Astrocyte of the cerebellum (primary cell): Measurements from ENCODE around the gene THADA.

Experiments used
- DNase-seq: peaks from one replicate; pipeline ENCODE4 v3.0.0-alpha.2; 2011; ENCODE audit warnings: low read depth
- H3K4me3 ChIP-seq: 2 replicates; pipeline ENCODE4 v1.5.1; 2011; ENCODE audit warnings: mild to moderate bottlenecking, low read depth, low read length, moderate library complexity
- in situ Hi-C: cut with HindIII; loops from 2 replicates; pipeline ENCODE4 v1.10.0; 2017; ENCODE audit warnings: low sequenced_read_pairs
- TF ChIP-seq, protein P1 (sequence below): IDR thresholded peaks from 2 replicates; pipeline ENCODE4 v1.5.1; 2012; ENCODE audit warnings: low read length, low read depth, moderate library complexity, mild to moderate bottlenecking; ENCODE audit errors: missing control alignments

THADA gene

DNA sequence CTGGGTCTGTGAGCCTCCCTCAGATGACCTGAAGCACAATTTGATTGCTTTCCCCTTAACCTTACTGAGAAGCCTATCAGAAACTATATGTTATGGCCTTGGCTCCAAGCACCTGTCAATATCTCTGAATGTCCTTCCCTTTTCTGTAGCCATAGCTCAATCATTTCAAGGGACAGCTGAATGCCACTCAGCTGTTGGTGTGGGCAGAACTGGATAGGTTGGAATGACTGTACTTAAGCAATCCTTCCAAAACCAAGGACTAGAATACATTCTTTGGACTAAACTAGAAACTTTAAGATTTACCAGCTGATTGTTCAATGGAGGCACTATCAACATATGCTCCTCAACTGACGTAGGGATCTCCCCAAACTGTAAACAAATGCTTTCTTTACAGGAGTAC, 159.4 kb downstream of the THADA start:
- in situ Hi-C loops, result no loop called here
- TF ChIP-seq, protein P1, sequence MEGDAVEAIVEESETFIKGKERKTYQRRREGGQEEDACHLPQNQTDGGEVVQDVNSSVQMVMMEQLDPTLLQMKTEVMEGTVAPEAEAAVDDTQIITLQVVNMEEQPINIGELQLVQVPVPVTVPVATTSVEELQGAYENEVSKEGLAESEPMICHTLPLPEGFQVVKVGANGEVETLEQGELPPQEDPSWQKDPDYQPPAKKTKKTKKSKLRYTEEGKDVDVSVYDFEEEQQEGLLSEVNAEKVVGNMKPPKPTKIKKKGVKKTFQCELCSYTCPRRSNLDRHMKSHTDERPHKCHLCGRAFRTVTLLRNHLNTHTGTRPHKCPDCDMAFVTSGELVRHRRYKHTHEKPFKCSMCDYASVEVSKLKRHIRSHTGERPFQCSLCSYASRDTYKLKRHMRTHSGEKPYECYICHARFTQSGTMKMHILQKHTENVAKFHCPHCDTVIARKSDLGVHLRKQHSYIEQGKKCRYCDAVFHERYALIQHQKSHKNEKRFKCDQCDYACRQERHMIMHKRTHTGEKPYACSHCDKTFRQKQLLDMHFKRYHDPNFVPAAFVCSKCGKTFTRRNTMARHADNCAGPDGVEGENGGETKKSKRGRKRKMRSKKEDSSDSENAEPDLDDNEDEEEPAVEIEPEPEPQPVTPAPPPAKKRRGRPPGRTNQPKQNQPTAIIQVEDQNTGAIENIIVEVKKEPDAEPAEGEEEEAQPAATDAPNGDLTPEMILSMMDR, result no peak
- DNase-seq, result no peak
- no peak overlapping the region for H3K4me3 ChIP-seq

DNA sequence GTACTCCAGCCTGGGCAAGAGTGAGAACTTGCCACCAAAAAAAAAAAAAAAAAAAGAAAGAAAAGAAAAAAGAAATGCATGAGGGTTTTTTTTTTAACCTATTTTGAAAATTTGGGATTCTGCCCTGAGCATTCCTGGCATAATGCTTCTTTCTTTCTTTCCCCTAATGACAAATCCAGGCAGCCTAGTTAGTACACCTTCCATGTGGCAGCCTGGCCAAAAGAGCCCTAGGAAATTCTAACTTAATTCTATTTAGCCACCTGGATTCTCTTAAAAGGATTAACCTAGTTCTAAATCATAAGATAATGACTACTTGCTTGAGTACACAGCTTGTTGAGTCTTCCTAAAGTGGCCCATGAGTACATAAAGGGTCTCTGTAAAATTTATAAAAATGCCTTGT, 160.1 kb downstream of the THADA start:
- no peak for DNase-seq
- in situ Hi-C loops, result no loop called here
- no peak overlapping the region for H3K4me3 ChIP-seq
- TF ChIP-seq, protein P1, result no peak

GRCh38 chr2:43430489-43430888, 165.3 kb downstream of the THADA start:
- DNase-seq, result no peak
- in situ Hi-C loops, result no loop called here
- H3K4me3 ChIP-seq, result no peak overlapping the region
- TF ChIP-seq, protein P1, result no peak

DNA sequence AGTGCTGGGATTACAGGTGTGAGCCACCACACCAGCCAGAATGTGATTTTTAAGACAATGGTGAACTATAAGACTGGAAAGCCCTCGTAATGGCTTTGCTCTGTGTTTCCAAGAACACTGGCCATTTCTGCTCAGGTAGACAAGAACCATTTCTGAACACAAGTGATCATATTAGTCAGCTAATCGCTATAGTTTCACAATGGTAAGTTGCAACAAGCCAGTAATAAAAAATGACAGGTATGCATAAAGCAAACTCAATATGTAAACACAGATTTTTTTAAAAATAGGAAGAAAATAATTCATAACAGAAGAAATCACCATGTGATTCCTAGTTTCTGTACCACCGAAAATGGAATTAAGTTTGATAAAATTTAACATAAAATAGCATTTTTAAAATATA, 166.5 kb downstream of the THADA start:
- TF ChIP-seq, protein P1, result no peak
- DNase-seq, result no peak
- no peak overlapping the region for H3K4me3 ChIP-seq
- in situ Hi-C loops, result no loop called here

DNA sequence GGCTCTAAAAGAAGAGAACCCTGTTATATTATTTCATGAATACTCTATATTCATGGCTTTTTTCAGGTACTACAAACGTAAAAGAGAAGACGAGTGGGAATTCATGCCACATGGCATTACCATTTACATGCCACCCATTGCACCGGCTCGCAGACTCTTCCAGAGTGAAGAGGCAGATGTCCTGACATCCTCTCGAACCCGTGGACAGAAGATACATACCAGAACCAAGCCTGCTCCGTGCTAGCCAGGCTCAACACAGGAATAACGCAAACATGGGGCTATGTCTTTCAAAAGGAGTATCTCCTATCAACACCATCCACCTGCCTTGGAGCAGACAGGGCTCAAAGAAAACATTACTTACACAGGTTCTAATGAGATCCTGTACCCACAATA, 168.8 kb downstream of the THADA start:
- H3K4me3 ChIP-seq, result no peak overlapping the region
- TF ChIP-seq, protein P1, result no peak
- no peak for DNase-seq
- in situ Hi-C loops, result no loop called here

GRCh38 chr2:43426305-43427031, 169.4 kb downstream of the THADA start:
- no peak overlapping the region for H3K4me3 ChIP-seq
- in situ Hi-C loops, result no loop called here
- TF ChIP-seq, protein P1, result no peak
- peak; percentile 98 for DNase-seq
